BE2C (cell line): Measurements from ENCODE around the gene MRPS7.
A peak's percentile ranks its signal among the peaks of the same experiment; 100 is the strongest.

ENCODE experiments used
- DNase-seq: peaks from one replicate; pipeline ENCODE4 v3.0.0-alpha.2; 2020
- H3K27me3 ChIP-seq: fragments of 250-450 bp; sonication (Bioruptor Pico); 2 replicates; pipeline ENCODE4 v1.5.1; 2020; ENCODE audit warnings: mild to moderate bottlenecking
- H3K36me3 ChIP-seq: fragments of 250-450 bp; sonication (Bioruptor Pico); 2 replicates; pipeline ENCODE4 v1.5.1; 2020; ENCODE audit warnings: mild to moderate bottlenecking
- H3K4me1 ChIP-seq: fragments of 250-450 bp; sonication (Bioruptor Pico); 2 replicates; pipeline ENCODE4 v1.5.1; 2020
- H3K4me3 ChIP-seq: 2 replicates; pipeline ENCODE4 v1.5.1; 2011; ENCODE audit warnings: low read depth, low read length
- H3K9me3 ChIP-seq: fragments of 250-450 bp; sonication (Bioruptor Pico); 2 replicates; pipeline ENCODE4 v1.5.1; 2020
- CTCF ChIP-seq: IDR thresholded peaks from 2 replicates; pipeline ENCODE4 v1.5.1; 2012; ENCODE audit warnings: mild to moderate bottlenecking, low read depth, low read length

MRPS7 gene

GRCh38 chr17:75262112-75262606, 480 bp downstream of the MRPS7 start:
- no peaks in the 10 kb centered on the region for H3K9me3 ChIP-seq
- H3K4me3 ChIP-seq: peak overlapping the region; percentile 100
- DNase-seq: no peak
- peaks cover 35% of the 10 kb centered on the region for H3K36me3 ChIP-seq
- H3K4me1 ChIP-seq: peaks cover 3% of the 10 kb centered on the region; the same call in 1 of the 2 replicates
- no peak for TF ChIP-seq CTCF
- H3K27me3 ChIP-seq: no peaks in the 10 kb centered on the region

GRCh38 chr17:75263055-75263454, 1.4 kb downstream of the MRPS7 start:
- Histone ChIP-seq H3K9me3 (no peaks in the 10 kb centered on the region), H3K27me3 (no peaks in the 10 kb centered on the region), H3K36me3 (peaks cover 40% of the 10 kb centered on the region), H3K4me1 (peaks cover 3% of the 10 kb centered on the region; the same call in 1 of the 2 replicates), H3K4me3 (peak overlapping the region; percentile 100)
- no peak for TF ChIP-seq CTCF
- DNase-seq: no peak

GRCh38 chr17:75265614-75266315, 4.1 kb downstream of the MRPS7 start:
- no peak for TF ChIP-seq CTCF

GRCh38 chr17:75266316-75267152, 4.9 kb downstream of the MRPS7 start:
- Histone ChIP-seq H3K4me3 (no peak overlapping the region), H3K9me3 (no peaks in the 10 kb centered on the region), H3K4me1 (no peaks in the 10 kb centered on the region; the same call in 1 of the 2 replicates), H3K36me3 (peaks cover 40% of the 10 kb centered on the region), H3K27me3 (no peaks in the 10 kb centered on the region)
- DNase-seq: no peak
- no peak for TF ChIP-seq CTCF

More at GRCh38 chr17:75265614-75266315, 4.1 kb downstream of the MRPS7 start:
- peaks cover 42% of the 10 kb centered on the region for H3K36me3 ChIP-seq
- no peaks in the 10 kb centered on the region for H3K9me3 ChIP-seq
- no peak for DNase-seq
- H3K27me3 ChIP-seq: no peaks in the 10 kb centered on the region
- no peak overlapping the region for H3K4me3 ChIP-seq
- H3K4me1 ChIP-seq: no peaks in the 10 kb centered on the region; the same call in 1 of the 2 replicates

- no peak for DNase-seq
- Histone ChIP-seq H3K36me3 (peaks cover 40% of the 10 kb centered on the region), H3K4me3 (no peak overlapping the region), H3K4me1 (no peaks in the 10 kb centered on the region; the same call in 1 of the 2 replicates), H3K9me3 (no peaks in the 10 kb centered on the region), H3K27me3 (no peaks in the 10 kb centered on the region)
- no peak for TF ChIP-seq CTCF
Observed at GRCh38 chr17:75267153-75267410, 5.4 kb downstream of the MRPS7 start.
